GM18520 (cell line): ENCODE data around the gene ZSWIM8.

Experiments used
- ATAC-seq: cut with Tn5 transposase; IDR thresholded peaks from one replicate; pipeline ENCODE4 v1.9.1; 2021; ENCODE audit not compliant: unreplicated experiment

Gene ZSWIM8

GRCh38 chr10:73840056-73840402, 54.6 kb downstream of the ZSWIM8 start:
- no peak for ATAC-seq

GRCh38 chr10:73840403-73841060, 55.1 kb downstream of the ZSWIM8 start:
- no peak for ATAC-seq

- ATAC-seq = no peak
These were observed 55.6 kb downstream of the ZSWIM8 start for GRCh38 chr10:73841061-73841421.

- ATAC-seq = no peak
These were observed 56.3 kb downstream of the ZSWIM8 start for GRCh38 chr10:73841526-73842285.

- no peak for ATAC-seq
These were observed 56.9 kb downstream of the ZSWIM8 start for GRCh38 chr10:73842349-73842748.

- ATAC-seq = no peak
These were observed 57.9 kb downstream of the ZSWIM8 start for GRCh38 chr10:73843261-73843660.

- ATAC-seq = no peak
These were observed 61.6 kb downstream of the ZSWIM8 start for GRCh38 chr10:73847031-73847430.

GRCh38 chr10:73848821-73849489, 63.5 kb downstream of the ZSWIM8 start:
- ATAC-seq = peak; percentile 96

- ATAC-seq = no peak
These were observed 64.8 kb downstream of the ZSWIM8 start for GRCh38 chr10:73850211-73850610.

GRCh38 chr10:73850863-73851461, 65.6 kb downstream of the ZSWIM8 start:
- no peak for ATAC-seq
